Caco-2 (cell line): Measurements from ENCODE around the gene CLSTN2. TPM values are rescaled to one million over a fixed set of nuclear protein-coding genes. Genes with fewer than 3 reads are reported as not detected.

Experiments used
- BruUV-seq: library from RNA; stranded (reverse); fragments of 400-500 nt; replicated peaks from 2 replicates; lab custom pipeline; 2021; lab: Mats Ljungman, UMichigan
- CTCF ChIA-PET: fragments of 300-600 bp; sonication (Branson Sonifier 250); formaldehyde crosslinking; loops from one replicate; lab custom pipeline; 2022; ENCODE audit warnings: antibody characterized with exemption; lab: Charles Lee
- POLR2A ChIA-PET: fragments of 300-600 bp; sonication (Branson Sonifier 250); formaldehyde crosslinking; loops from one replicate; lab custom pipeline; 2022; ENCODE audit warnings: antibody characterized with exemption; lab: Charles Lee
- DNase-seq, 2 experiments: peaks; one replicate each; pipeline versions ENCODE4 v3.0.0 to v3.0.0-alpha.2; 2020 to 2022
- H3K27me3 ChIP-seq: replicated peaks from 2 replicates; pipeline ENCODE4 v1.6.0; 2011; ENCODE audit warnings: low read length; ENCODE audit not compliant: control insufficient read depth, insufficient read depth
- H3K36me3 ChIP-seq: 2 replicates; pipeline ENCODE4 v1.5.1; 2011; ENCODE audit warnings: low read length; ENCODE audit not compliant: control insufficient read depth, insufficient read depth
- H3K4me1 ChIP-seq: fragments of 250-450 bp; sonication (Bioruptor Pico); 2 replicates; pipeline ENCODE4 v1.5.1; 2020; ENCODE audit warnings: mild to moderate bottlenecking
- H3K4me3 ChIP-seq: 2 replicates; pipeline ENCODE4 v1.5.1; 2011; ENCODE audit warnings: low read depth, mild to moderate bottlenecking, control low read depth, low read length
- H3K9me3 ChIP-seq: fragments of 250-450 bp; sonication (Bioruptor Pico); 2 replicates; pipeline ENCODE4 v1.5.1; 2020; ENCODE audit warnings: mild to moderate bottlenecking, moderate library complexity
- H3K27ac Mint-ChIP-seq: one replicate; pipeline ENCODE4 v1.8.0; 2022; ENCODE audit warnings: mixed read lengths; ENCODE audit not compliant: unreplicated experiment
- H3K27me3 Mint-ChIP-seq: one replicate; pipeline ENCODE4 v1.8.0; 2022; ENCODE audit warnings: mixed read lengths; ENCODE audit not compliant: insufficient read depth, unreplicated experiment
- H3K36me3 Mint-ChIP-seq: one replicate; pipeline ENCODE4 v1.8.0; 2022; ENCODE audit warnings: mild to moderate bottlenecking, mixed read lengths; ENCODE audit not compliant: insufficient read depth, unreplicated experiment
- H3K4me1 Mint-ChIP-seq: one replicate; pipeline ENCODE4 v1.8.0; 2022; ENCODE audit warnings: low read depth, mixed read lengths; ENCODE audit not compliant: unreplicated experiment
- H3K4me3 Mint-ChIP-seq: one replicate; pipeline ENCODE4 v1.8.0; 2022; ENCODE audit warnings: mild to moderate bottlenecking, moderate library complexity, mixed read lengths; ENCODE audit not compliant: unreplicated experiment
- H3K9me3 Mint-ChIP-seq: one replicate; pipeline ENCODE4 v1.8.0; 2022; ENCODE audit warnings: mixed read lengths; ENCODE audit not compliant: unreplicated experiment
- intact Hi-C: fragments of 100-400 bp; cut with micrococcal nuclease; formaldehyde crosslinking; loops from one replicate; pipeline ENCODE4 v1.10.0; 2022; ENCODE audit not compliant: unreplicated experiment
- total RNA-seq: library from RNA; stranded (reverse); gene quantifications from 2 replicates; pipeline ENCODE4 v1.2.3, GENCODE V29; 2022
- TF ChIP-seq, protein P1 (sequence below), 2 experiments: fragments of 200-600 bp in 1 of 2; IDR thresholded peaks; 1 replicate in 1 of 2; 2 replicates in 1 of 2; pipeline versions ENCODE4 v1.5.1 to v1.8.0; 2011 to 2022; ENCODE audit warnings: antibody characterized with exemption in 1 of 2, control low read depth in 1 of 2, inconsistent platforms in 1 of 2, low read depth in 1 of 2, low read length in 1 of 2, mild to moderate bottlenecking in 1 of 2, moderate library complexity in 1 of 2; ENCODE audit not compliant: insufficient read depth in 1 of 2, severe bottlenecking in 1 of 2, unreplicated experiment in 1 of 2

Gene CLSTN2
- total RNA-seq, 1 experiment from 2014 or later = 26.1 TPM

DNA sequence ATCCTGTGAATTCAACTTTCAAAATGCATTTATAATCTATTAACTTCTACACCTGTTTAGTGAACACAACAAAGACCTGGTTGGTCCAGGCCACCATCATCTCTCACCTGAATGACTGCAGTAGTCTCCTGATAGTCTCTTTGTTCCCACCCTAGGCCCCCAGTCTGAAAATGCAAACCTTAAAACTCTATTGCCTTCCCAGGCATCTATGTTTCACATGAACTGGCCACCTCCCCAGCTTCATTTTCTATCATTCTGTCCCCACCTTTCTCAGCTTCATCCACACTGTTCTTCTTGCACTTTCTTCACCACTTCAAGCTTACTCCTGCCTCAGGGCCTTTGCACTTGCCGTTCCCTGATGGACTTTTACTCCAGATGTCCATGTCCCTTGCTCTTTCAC lies 45.0 kb downstream of the CLSTN2 start:
- Histone ChIP-seq H3K4me1 (no peaks in the 10 kb centered on the region), H3K9me3 (no peaks in the 10 kb centered on the region), H3K36me3 (no peaks in the 10 kb centered on the region), H3K27me3 (no peaks in the 10 kb centered on the region), H3K4me3 (no peak overlapping the region)
- BruUV-seq = no TSS peak
- peaks cover 5% of the 10 kb centered on the region for H3K27me3 Mint-ChIP-seq
- ChIA-PET CTCF (no interaction called here), POLR2A (no interaction called here)
- DNase-seq = no peak
- no peak overlapping the region for H3K27ac Mint-ChIP-seq
- no peaks in the 10 kb centered on the region for H3K36me3 Mint-ChIP-seq
- no peaks in the 10 kb centered on the region for H3K4me1 Mint-ChIP-seq
- H3K4me3 Mint-ChIP-seq = no peak overlapping the region
- intact Hi-C loops = loop anchor here (10.0 kb wide), 1 partner anchor 225 kb away; no protein-coding TSS in a partner anchor
- TF ChIP-seq, protein P1, sequence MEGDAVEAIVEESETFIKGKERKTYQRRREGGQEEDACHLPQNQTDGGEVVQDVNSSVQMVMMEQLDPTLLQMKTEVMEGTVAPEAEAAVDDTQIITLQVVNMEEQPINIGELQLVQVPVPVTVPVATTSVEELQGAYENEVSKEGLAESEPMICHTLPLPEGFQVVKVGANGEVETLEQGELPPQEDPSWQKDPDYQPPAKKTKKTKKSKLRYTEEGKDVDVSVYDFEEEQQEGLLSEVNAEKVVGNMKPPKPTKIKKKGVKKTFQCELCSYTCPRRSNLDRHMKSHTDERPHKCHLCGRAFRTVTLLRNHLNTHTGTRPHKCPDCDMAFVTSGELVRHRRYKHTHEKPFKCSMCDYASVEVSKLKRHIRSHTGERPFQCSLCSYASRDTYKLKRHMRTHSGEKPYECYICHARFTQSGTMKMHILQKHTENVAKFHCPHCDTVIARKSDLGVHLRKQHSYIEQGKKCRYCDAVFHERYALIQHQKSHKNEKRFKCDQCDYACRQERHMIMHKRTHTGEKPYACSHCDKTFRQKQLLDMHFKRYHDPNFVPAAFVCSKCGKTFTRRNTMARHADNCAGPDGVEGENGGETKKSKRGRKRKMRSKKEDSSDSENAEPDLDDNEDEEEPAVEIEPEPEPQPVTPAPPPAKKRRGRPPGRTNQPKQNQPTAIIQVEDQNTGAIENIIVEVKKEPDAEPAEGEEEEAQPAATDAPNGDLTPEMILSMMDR (IDR thresholded peaks at IDR 0.05; ENCODE audit: insufficient read depth in 1 of 2, low read depth in 1 of 2, low read length in 1 of 2, severe bottlenecking in 1 of 2, unreplicated experiment in 1 of 2) = no peak
- H3K9me3 Mint-ChIP-seq = no peaks in the 10 kb centered on the region

DNA sequence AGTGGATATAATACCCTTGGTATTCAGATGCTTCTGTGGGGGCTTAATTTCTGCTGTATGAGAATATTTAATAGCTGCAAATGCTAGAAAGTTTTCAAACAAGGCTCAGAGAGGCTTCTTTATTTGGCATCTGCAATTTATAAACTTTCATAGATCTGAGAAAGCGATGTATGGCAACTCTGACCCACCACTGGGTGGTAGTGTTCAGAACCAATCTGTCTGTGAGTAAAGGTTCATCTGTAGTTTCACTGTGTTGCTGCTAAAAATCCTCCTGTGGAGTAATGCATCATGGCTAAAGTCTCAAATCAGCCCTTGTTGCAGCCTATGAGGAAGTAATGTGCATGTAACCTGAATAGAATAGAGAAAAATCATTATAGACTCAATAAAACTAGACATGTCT lies 47.4 kb downstream of the CLSTN2 start:
- peak in 1 of 2 experiments; percentile 32 for DNase-seq
- no TSS peak for BruUV-seq
- Histone ChIP-seq H3K4me1 (no peaks in the 10 kb centered on the region), H3K36me3 (no peaks in the 10 kb centered on the region), H3K9me3 (no peaks in the 10 kb centered on the region), H3K27me3 (no peaks in the 10 kb centered on the region), H3K4me3 (no peak overlapping the region)
- Mint-ChIP-seq H3K9me3 (no peaks in the 10 kb centered on the region), H3K27ac (no peak overlapping the region), H3K4me3 (no peak overlapping the region), H3K27me3 (peaks cover 5% of the 10 kb centered on the region), H3K4me1 (no peaks in the 10 kb centered on the region), H3K36me3 (no peaks in the 10 kb centered on the region)
- POLR2A ChIA-PET = no interaction called here
- TF ChIP-seq, protein P1 (IDR thresholded peaks at IDR 0.05; ENCODE audit: insufficient read depth in 1 of 2, low read depth in 1 of 2, low read length in 1 of 2, severe bottlenecking in 1 of 2, unreplicated experiment in 1 of 2) = peak; percentile 29 to 65
- CTCF ChIA-PET = interaction anchor here (0.6 to 0.8 kb wide), 2 partner anchors 68 to 672 kb away, joined by 3 to 5 read pairs; no protein-coding TSS in a partner anchor
- intact Hi-C loops = loop anchor here (1.0 to 10.0 kb wide), 2 partner anchors 69 to 222 kb away; no protein-coding TSS in a partner anchor

DNA sequence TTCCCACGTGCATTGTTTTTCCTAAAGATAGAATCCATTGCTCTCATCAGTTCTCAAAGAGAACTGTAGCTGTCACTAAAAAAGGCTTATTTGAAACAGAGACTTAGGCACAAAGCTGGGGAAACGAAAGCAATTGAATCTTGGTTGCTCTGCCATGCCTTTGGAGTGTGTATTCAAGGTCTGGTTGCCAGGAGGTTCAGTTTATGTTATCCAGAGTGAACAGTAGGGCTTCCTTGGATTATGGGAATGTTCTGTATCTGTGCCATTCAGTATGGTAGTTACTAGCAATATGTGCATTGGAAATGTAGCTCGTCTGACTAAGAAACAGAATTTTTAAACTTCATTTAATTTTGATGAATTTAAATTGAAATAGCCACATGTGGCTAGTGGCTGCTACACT lies 50.6 kb downstream of the CLSTN2 start:
- no peak overlapping the region for H3K4me3 Mint-ChIP-seq
- BruUV-seq = no TSS peak
- POLR2A ChIA-PET = no interaction called here

More for the DNA sequence above, 50.6 kb downstream of the CLSTN2 start:
- Mint-ChIP-seq H3K27ac (no peak overlapping the region), H3K4me1 (no peaks in the 10 kb centered on the region), H3K27me3 (peaks cover 5% of the 10 kb centered on the region), H3K36me3 (no peaks in the 10 kb centered on the region), H3K9me3 (no peaks in the 10 kb centered on the region)
- H3K4me1 ChIP-seq = no peaks in the 10 kb centered on the region
- intact Hi-C loops = loop anchor here (10.0 kb wide), 1 partner anchor 219 kb away; no protein-coding TSS in a partner anchor
- DNase-seq = no peak
- CTCF ChIA-PET = no interaction called here
- no peaks in the 10 kb centered on the region for H3K36me3 ChIP-seq
- H3K9me3 ChIP-seq = no peaks in the 10 kb centered on the region
- TF ChIP-seq, protein P1 (IDR thresholded peaks at IDR 0.05; ENCODE audit: insufficient read depth in 1 of 2, low read depth in 1 of 2, low read length in 1 of 2, severe bottlenecking in 1 of 2, unreplicated experiment in 1 of 2) = no peak
- H3K4me3 ChIP-seq = no peak overlapping the region
- no peaks in the 10 kb centered on the region for H3K27me3 ChIP-seq
